ENCODE results near the gene ADGRF3.
"Not testable (repeated sequence)": the region's sequence is repeated elsewhere in the genome, so short reads cannot be mapped to it uniquely, and the experiment has no call there.

The ADGRF3 gene

DNA sequence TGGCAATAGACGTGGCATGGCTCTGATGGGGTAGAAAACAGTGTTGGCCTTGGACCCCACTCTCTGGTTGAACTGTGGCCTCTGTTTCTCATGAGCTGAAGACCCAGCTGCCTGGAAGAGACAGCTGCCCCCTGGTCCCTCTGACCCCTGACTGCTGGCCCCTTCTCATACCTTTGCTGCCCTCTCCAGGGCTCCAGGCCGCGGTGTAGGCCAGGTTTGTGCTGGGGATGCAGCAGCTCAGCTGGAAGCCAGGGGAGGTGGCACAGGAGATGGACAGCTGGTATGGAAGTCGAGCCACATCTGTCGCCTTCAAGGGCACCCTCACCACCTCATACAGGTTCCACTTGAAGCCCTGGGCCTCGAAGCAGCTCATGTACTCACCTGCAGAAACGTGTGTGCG is 32.3 kb downstream of the ADGRF3 start:
- no peak for DNase-seq

DNA sequence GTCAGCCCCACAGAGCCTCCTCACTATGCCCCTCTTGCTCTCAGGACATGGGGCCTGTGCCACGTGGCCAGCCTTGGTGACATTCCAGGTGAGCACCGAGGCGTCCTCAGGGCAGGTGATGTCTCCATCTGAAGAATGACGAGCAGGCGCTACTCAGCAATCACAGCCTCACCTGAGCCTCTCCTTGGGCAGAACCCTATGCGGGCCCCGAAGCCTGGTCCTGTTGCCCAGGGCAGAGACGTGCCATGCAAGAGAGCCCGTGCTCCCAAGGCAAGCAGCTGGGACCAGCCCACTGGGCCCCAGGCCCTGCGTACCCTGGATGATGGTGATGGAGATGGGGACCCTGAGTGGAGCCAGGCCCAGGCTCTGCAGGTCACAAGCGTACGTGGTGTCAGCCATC is 33.1 kb downstream of the ADGRF3 start:
- no peak for DNase-seq

DNA sequence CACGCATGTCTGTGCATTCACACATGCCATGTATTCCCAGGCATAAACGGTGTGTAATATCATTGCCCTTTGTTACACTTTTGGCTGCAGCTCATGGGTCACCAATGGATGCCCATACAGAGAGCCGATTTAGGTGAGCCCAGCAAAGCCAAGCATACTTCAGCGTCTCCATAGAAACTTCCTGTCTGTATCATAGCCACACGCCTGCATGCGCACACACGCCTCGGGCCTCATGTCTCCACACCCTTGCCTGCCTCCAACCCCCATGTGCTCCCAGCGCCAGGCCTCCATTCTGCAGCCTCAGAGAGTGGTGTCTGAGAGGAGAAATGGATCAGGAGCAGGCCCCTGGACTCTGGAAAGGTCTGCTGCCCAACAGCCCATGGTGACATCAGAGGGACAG is 34.1 kb downstream of the ADGRF3 start:
- no peak for DNase-seq

DNA sequence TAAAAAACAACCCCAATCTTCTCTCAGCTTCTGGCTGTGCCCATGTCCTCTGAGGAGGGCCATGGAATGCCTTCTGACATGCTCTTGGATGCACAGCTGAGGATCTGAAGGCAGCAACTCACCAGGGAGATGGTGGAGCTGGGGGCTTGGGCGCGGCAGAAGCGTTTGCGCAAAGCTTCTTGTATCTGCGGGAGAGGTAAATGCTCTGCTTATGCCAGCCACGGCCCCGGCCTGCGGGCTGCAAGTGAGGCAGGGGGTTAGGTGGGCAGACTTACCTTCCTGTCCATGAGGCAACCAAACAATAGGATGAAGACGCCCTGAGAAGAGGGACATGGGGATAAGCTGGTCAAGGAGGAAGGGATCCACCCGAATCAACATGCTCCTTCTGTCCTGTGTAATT is 36.7 kb downstream of the ADGRF3 start:
- no peak for DNase-seq

DNA sequence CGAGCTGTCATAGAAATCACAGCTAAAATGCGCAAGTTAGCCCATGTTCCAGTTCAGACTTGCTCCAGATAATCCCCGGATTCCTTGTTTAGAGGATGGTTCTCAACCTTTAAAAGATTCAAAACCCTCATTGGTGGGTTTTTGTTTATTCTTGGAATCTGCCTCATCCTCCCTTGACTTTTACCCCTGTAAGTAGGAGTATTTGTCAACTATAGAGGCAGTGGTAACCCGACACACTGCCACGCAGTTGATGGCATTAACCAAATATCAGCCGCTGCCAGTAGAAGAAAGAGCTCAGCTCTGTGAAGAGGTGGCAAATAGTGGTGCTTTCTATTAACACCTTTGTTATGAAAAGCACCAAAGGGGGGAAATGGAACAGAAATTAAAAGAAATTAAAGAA is 41.0 kb downstream of the ADGRF3 start:
- DNase-seq = no peak

DNA sequence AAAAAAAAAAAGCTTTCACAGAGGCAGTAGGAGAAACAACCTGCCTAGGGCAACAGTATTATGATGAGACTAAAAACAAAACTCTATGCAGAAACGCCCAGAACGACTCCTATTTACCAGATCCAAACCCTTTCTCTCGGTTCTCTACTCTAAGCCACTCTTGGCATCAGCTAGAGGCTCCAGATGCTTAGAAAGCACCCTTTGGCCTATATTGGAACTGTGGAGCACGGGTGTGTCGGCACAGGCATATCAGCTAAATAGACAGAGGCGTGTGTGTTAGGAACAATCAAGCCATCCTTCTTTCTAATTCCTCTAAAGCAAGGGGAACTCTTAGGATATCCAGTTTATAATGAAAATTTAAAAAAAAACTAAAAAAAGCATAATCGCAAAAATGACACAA is 41.5 kb downstream of the ADGRF3 start:
- not testable (repeated sequence) for DNase-seq

DNA sequence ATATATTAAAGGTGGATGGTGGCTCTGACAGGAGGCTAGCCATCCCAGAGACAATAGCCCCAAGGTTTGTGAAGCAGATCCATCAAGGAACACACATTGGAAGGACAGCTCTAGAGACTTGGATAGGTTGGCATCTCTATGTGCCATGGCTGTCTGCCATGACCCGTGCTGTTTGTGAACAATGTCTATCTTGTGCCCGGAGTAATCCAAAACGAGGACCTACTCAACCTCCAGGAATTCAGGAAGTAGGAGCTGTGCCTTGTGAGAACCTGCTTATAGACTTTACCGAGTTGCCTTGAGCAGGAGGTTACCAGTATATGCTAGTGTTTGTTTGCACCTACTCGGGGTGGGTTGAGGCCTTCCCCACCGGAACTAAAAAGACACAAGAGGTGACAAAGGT is 43.7 kb downstream of the ADGRF3 start:
- no peak for DNase-seq

DNA sequence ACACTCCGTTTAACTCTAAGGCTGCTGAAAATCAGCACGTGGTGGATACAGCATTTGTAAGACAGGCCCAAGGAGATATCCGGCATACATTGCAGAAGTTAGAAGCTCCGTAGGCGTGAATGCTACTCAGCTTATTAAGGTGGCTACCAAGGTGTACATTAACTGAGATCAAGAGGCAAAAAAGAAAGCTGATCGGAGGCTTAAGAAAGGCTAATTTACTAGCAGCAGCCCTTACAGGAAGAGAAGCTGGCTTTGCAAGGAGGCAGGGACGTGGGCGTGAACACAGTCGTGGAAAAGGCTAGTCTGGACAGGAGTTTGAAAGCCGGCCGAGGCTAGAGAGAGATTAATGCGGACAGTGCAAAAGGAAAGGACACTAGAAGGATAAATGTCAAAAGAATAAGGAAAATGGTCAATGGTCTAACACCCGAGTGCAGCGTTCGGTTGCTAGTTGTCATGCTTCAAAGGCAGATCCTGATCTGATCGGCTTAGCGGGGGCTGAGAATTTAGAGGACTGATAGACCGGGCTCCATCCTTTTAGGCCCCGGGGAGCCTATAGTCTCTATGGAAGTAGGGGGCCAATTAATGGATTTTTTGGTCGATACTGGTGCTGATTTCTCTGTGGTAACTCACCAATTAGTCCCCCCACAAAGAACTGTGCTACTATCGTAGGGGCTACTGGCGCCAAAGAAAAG is 46.2 kb downstream of the ADGRF3 start:
- DNase-seq = no peak

DNA sequence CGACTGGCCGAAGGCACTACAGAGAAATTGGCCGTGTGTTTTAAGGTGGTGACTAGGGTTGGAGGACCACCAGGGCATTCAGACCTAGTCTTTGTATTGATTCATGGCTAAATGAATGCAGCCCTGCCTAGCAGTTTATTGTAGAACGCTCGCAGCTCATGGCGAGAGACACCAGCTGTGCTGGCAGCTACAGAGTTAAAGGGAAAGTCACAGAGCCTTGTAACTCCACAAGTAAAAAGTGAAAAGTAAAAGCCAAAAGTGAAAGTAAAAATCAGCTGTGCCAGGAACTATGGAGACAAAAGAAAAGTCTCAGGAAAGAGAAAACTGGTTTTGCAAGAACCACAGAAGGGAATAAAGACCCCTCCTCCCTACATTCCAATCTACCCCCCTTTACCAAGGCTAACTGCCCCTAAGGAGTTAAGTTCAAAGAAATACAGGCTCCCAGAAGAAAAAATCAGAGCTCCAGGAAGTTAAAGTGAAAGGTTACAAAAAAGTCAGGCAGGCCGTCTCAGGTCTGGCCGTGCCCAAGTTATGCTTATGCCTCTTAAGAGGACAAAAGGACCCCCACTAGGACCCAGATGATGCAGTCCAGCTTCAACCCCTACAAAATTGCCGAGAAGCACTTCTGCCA is 47.0 kb downstream of the ADGRF3 start:
- DNase-seq = no peak

DNA sequence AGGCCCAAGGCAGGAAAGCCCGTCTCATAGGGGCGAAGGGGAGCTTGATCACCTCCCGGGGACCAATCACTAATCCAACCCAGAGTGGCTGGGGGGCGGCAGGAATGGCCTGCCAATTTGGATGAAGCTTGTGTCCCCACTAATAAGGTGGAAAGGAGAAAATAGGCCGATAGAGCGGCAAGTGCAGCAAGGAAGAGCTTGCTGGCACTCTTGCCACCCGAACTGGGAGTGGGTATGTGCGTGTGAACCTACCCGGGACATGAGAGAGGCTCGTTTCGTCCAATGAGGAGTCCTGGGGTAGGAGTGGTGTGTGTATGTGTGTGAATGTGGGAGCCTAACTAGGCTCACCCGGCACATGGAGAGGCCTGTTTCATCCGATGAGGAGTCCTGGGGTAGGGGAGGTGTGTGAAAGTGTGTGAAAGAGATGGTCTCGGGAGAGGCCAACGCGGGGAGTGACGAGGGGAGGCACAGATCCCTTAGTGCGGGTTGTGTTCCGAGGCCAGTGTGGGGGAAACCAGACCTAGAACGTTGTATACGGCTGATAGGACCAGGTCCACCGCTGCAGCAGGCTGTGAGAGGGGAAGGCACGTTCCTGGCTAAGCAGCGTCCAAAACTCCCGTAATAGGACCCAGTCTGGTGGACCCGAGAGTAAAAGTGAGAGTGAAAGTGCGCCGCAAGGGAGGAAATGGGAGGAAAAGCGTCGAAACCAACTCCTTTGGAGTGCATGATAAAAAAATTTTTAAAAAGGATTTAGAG is 47.8 kb downstream of the ADGRF3 start:
- DNase-seq = no peak

DNA sequence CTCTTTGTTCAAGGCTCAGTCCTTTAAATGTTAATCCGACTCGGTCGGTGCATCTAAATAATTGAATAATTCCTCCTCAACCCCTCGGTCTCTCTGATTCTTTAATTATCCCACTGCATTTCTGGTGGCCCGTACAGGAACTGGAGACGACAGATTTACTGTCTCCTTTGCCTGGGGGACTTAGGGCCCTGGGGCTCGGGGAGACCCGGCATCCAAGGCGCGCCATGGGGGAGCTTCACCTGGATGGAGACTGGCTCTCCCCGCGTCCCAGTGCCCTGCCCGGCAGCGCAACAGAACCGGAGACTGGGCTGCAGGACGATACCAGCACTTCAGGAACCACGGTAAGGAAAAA is 48.3 kb downstream of the ADGRF3 start:
- no peak for DNase-seq

DNA sequence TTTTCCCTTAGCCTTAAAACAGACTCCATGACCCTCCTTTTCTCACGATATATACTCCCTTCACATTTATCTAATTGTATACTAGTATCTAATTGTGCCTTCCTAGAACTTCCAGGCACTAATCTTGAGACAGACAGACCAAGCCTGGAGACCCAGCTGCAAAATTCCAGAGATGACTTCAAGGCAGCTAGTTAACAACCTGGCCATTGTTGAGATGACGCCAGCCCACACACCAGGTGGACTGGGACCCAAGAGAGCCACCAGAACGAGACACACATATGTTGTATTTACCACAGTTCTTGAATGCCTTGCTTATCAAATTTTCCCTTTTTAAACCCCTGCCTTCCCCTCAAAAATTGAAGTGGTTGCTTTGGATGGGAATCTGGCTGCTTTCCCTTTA is 49.5 kb downstream of the ADGRF3 start:
- no peak for DNase-seq

DNA sequence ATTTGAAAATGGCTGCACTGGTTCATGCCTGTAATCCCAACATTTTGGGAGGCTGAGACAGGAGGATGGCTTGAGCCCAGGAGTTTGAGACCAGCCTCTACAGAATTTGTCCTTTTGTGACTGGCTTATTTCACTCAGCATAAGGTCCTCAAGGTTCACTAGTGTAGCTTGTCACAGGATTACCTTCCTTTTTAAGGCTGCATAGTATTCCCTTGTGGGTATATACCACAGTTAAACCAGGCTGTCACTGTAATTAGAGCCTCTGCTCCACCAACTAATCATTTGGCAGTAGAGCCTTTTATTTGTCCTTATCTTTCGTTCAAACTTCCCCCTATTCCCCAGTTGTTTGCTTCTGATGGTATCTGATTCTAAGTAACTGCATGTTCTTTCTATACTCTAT is 51.1 kb downstream of the ADGRF3 start:
- no peak for DNase-seq

DNA sequence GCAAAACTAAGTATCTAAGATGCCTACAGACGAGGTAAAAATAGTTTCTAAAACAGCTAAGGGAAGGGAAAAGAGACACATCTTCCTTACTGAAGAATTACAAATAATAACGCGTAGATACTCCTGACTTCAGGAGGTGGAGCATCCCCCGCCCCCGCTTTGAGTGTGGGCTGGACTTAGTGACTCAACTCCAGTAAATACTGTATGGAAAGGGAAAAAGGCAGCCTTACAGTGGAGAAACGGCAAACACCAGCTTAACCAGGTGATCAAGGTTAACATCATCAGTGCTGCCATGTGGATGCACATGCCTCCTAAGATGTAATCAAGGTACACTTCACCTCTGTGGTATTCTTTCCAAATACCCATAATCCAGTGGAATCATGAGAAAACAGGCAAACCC is 53.9 kb downstream of the ADGRF3 start:
- DNase-seq = no peak

DNA sequence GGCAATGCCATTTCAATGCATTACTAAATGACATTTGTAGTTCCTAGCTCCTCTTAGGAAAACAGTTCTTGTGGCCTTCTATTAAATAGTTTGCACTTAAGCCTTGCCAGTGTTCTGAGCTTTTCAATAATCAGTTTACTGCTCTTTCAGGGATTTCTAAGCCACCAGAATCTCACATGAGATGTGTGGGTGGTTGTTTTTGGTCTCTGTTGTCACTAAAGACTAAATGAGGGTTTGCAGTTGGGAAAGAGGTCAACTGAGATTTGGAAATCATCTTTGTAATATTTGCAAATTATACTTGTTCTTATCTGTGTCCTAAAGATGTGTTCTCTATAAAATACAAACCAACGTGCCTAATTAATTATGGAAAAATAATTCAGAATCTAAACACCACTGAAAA is 56.6 kb downstream of the ADGRF3 start:
- no peak for DNase-seq

DNA sequence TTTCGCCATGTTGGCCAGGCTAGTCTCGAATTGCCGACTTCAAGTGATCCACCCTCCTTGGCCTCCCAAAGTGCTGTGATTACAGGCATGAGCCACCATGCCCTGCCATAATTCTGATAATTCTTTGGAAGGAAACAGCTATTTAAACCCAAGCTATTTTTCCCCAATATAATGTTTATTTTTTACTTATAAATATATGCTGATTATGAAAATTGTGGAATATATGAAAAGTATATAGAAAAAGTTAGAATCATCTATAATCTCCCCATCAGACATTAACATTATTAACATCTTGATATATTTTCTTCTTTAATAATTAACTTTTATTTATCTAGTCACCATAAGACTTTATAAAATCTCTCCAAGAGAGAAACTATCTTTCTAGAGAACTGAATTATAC is 60.7 kb downstream of the ADGRF3 start:
- DNase-seq = no peak

DNA sequence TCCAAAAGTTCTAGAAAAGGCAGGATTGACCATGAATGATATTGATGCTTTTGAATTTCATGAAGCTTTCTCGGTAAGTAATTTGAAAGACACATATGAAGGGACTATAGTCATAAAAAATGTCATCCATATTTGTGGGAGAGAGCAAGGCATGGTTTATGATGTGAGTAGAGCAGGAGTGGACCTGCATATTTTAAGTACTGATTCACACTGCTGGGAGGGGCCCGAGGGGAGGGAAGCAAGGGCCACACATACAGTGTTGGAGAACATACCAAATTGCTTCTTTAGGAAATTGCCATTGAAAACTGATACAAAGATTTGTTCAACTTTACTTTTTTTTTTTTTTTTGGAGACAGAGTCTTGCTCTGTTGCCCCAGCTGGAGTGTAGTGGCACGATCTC is 62.5 kb downstream of the ADGRF3 start:
- DNase-seq = no peak

DNA sequence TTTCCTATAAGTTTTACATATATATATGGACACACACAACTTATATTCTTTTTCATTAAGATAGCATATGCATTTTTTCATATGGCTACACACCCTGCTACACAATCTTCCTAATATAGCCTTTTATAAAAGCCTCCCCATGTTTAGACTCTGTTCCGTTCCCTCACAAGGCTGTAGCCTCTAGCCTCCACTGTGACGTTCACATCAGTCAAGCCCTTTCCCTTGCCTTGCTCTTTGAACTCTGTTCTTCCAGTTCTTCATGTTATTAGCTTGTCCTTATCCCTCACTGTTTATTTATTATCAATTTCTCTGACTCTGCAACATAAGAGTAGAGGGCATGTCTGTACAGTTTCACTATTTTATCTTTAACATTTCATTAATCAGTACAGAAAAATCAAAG is 63.0 kb downstream of the ADGRF3 start:
- no peak for DNase-seq

DNA sequence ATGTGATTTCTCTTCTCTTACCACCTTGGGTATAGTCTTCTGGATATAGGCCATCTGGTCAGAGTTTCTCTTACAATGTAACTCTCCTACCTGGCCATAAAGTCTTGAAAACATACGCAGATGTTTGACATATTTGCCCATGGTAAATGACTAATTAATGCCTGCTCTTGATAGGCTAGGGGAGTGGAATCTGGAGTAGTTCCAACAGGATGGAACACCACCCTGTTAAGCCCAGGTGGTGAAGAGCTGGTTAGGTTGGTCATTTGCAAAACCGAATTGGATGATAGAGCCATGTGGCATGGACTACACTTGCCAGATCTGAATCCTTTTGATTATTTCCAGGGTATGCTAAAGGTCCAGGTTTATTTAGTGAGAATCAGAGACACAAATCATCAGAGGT is 65.4 kb downstream of the ADGRF3 start:
- DNase-seq = no peak

DNA sequence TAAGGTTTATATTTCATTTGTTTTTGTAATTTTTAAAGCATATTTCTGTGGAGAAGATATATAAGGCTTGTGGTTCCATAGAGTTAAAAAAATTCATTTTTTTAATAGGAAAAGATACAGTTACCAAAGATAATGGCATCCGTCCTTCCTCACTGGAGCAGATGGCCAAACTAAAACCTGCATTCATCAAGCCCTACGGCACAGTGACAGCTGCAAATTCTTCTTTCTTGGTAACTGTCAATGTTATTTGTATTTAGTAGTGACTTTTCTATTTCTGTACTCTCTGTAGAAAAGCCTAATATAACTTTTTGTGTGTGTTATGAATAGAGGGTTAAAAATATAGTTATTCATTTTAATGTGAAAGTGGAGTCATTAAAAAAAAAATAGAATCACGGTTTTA is 66.7 kb downstream of the ADGRF3 start:
- DNase-seq = no peak

DNA sequence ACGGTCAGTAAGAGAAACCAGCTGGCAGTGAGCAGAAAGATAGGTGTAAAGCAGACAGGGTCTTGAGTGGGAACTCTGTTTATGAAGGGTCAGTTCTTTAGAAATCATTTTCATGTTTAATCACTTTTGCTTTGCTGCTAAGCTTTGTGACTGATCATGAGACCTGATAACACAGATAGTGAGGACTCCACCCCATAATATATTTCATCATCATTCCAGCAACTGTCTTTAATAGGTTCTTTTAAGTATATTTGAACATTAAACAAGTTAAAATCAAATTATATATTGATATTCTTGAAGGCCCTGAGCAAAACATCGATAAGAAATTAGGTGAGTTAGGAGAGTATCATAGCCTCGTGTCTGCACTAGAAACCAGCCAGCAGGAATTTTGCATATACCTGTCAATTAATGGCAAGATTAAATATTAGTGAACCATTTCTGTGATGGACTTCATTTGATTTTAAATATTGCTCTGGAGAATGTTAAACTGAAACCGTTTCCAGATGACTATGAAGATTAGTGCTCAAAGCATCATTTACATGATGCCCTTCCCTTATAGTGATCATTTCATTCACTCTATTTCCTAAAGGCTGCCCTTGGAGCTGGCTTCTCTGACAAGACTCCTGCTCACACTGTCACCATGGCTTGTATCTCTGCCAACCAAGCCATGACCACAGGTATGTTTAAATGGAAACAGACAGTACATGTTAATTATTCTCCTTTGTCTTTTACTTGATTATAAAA is 69.9 kb downstream of the ADGRF3 start:
- DNase-seq = no peak

DNA sequence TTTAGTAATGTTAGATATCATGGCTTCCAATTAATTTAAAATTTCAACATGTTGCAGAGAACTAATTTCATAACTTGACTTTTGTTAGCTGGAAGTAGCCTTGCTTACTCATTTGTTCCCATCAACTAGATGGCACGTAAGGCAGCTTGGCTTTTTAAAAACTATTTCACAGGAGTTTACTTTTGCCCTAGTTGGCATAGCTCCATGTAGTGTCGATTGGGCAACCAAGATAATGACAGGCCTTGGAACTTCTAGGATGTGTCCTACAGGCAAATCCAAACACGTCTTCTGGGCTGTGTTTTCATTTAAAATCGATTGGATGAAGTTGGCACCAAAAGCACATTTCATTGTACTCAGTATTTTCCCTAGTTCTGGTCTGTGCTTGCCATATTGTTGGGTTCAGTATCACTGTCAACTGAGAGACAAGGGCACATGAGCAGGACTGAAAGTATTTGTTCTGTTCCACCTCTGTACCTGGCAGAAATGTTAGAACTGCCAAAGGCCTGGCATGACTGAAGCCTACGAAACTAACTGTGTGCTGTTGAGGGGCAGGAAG is 72.5 kb downstream of the ADGRF3 start:
- no peak for DNase-seq

DNA sequence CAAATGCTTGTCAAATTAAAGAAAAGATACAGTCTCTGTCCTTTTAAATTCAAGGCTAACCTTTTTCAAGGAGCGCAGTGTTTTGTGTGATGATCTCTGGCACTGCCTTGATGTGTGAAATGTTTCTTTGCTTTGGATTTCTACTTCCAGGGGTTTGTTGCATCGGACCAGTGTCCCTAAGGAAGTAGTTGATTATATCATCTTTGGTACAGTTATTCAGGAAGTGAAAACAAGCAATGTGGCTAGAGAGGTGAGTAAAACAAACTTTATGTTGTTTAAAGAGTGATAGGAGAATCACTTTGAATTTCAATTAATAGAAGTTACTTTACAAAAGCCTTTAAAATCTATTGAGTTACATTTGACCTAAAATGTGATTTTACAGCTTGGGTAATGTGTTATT is 73.1 kb downstream of the ADGRF3 start:
- DNase-seq = no peak

DNA sequence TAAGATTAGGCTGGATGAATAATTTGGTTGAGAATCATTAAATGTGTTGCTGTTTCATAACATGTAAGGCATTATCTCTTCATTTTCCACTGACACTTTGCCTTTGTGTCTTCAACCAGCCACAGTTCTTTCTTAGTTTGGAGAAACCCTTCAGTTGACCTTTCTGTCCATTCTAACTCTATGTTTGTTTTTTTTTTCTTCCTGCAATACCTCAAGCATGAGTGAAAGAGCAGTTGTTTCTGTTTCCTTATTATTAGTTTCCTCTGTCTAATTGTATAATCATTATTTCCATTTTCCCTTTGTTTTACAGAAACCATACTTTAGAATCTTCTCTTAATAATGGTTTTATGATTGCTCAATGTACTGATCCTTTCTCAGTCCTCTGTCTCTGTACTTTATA is 76.2 kb downstream of the ADGRF3 start:
- no peak for DNase-seq

Measured in SIG-M5 (cell line).